ENCODE measurements around the gene TOP1.

- TF ChIP-seq CTCF (conservative IDR thresholded peaks at IDR 0.05; ENCODE audit: low read depth, low read length) (no peak), EZH2 (IDR thresholded peaks at IDR 0.05; ENCODE audit: borderline replicate concordance, low read depth, low read length, poor library complexity, severe bottlenecking) (no peak)
Measured at GRCh38 chr20:41080866-41081265, 52.2 kb downstream of the TOP1 start.
